ENCODE results near the gene LRFN4.

The LRFN4 gene

GRCh38 chr11:66871521-66871901 is 14.6 kb downstream of the LRFN4 start:
- no peak for DNase-seq

DNA sequence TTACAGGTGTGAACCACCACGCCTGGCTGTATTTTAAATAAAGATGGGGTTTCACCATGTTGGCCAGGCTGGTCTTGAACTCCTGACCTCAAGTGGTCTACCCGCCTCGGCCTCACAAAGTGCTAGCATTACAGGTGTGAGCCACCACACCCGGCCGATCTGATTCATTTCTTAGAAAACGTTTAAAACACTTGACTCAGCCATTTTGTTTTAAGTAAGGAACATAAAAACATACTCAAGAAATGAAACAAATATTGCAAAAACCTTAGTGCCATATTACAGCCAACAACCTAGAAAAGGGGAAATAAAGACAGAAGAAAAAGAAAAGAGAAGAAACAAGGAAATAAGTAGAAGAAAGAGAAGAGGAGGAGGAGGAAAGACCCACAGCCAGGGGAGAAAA is 17.4 kb downstream of the LRFN4 start:
- no peak for DNase-seq

GRCh38 chr11:66875378-66875777 is 18.5 kb downstream of the LRFN4 start:
- no peak for DNase-seq

DNA sequence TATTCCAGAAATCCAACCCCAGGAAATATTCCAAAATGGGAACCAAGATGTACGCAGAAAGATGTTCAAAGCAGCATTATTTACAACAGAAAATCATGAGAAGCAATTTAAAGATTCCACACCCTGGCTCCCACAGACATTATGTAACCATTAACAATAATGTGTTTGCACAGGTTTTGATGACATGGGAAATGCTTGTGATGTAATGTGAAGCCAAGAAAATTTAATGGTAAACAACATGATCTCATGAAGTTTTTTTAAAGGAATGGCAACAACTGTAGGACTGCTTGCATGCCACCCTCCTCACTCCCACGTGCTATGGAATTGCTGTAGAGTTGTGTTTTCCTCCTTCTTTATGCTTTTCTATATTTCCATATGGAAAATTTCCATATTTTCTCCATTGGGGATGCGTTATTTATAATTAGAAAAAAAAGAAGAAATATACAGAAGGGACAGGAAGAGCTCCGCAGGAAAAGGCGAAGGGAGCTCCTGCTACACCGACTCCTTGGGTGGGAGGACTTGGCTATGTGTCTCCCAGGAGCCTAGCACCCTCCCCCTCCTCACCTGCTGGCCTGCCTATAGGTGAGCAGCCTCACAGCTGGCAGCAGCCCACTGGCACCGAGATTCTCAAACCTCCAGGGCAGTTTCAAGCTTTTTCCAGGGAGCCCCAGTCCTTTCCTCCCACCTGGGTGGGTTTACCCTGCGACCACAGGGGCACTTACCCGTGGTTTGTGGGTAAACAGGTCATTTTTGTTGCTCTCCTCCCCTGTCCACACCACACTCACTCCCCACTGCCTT is 20.9 kb downstream of the LRFN4 start:
- no peak for DNase-seq

- DNase-seq = no peak
These were observed 21.6 kb downstream of the LRFN4 start for GRCh38 chr11:66878474-66878873.

DNA sequence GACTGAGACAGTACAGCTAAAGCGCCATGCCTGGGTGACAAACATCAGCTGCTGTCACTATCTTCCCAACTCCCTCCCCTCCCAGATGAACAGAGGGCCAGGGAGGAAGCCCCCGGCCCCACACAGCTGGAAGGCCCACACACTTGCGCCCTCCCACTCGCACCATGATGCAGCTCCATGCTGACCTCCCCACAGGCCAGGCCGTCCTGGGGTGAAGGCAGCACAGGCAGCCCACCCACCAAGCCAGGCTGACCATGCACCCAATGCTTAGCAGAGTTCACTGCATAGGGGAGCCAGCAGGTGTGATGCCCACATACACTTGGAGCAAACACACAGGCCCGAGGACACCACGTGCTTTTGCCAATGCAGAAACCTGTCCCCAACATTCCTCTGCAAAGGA is 22.1 kb downstream of the LRFN4 start:
- no peak for DNase-seq

- DNase-seq = no peak
These were observed 22.7 kb downstream of the LRFN4 start for GRCh38 chr11:66879583-66879982.

- no peak for DNase-seq
These were observed 23.1 kb downstream of the LRFN4 start for GRCh38 chr11:66879999-66880398.

DNA sequence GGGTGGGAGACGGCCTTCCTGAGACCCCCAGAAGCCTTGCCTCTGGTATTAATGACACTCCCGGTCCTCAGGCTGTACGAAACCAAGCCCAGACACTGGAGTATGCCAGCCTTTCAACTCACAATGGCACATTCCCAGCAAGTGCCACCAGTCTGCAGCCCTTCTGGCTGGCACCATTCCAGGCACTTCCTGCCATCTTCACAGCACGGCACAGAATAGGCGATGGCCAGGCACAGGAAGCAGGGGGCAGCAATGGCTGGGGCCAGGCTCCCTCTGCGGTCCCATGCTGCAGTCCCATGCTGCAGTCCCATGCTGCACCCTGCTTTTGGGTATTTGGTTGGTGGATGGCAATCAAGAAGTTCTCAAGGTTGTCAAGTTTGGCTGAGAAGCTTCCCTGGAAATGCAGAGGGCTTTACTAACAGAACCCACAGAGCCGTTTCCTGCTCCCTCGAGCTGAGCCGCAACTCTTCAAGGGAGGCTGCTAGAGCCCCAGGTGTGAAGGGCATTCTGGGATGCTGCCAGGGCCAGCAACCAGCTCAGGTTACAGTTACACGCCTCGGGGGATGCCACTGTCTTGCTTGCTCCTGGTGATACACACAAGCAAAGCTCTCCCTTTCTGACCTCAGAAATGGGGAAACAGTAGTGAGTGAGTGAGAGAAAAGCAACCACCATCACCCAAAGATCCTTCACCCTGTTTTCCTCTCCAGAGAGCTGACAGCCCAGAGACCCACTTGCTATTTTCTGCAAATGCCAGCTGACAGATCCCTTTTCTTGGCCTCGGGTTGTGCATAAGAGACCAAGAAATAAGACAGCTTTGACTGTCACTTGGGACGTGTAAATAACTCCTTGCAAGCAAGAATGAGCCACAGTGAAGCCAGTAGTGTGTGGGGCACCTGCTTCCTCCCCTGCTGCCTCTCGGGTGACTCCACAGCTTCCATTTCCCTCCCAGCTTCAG is 23.9 kb downstream of the LRFN4 start:
- no peak for DNase-seq

DNA sequence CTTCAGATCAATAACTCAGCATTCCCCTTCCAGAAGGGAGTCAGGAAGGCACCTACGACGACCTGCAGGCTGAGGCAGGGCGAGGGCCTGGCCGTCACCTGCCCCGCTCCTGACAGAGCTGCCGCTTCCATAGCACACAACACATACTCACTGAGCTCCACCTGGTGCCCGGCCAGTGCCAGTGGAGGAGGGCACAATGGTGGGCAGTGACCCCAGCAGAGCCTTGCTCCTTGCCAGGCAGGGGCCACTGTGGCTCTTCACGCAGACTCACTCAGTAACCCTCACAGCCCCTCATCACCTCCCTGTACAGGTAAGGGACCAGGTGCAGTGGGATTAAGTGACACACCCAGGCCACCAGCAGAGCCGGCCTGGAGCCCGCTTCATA is 24.6 kb downstream of the LRFN4 start:
- no peak for DNase-seq

DNA sequence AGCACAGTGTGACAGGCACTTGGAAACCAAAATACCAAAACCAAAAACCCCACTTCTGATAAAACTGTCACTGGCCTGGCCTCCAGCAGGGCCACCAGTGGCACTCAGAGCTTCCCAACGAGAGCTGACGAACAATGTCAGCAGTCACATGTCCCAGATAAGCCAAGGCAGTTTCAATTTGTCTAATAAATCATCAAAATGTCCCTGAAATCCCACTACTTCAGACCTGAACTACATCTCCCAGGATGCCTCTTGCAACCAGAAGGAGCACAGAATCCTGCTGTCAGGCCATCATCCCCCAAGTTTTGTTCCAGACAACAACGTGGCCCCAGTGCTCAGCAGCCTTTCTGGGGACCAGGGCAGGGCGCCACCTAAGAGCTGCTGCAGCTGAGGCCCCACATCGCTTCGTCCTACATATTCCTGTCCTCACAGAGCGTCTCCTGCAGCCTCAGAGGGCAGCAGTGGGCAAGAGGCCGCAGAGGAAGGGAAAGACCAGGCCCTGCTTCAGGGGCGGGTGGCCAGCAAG is 25.1 kb downstream of the LRFN4 start:
- DNase-seq = no peak

- DNase-seq = no peak
These were observed 25.7 kb downstream of the LRFN4 start for GRCh38 chr11:66882561-66883015.

DNA sequence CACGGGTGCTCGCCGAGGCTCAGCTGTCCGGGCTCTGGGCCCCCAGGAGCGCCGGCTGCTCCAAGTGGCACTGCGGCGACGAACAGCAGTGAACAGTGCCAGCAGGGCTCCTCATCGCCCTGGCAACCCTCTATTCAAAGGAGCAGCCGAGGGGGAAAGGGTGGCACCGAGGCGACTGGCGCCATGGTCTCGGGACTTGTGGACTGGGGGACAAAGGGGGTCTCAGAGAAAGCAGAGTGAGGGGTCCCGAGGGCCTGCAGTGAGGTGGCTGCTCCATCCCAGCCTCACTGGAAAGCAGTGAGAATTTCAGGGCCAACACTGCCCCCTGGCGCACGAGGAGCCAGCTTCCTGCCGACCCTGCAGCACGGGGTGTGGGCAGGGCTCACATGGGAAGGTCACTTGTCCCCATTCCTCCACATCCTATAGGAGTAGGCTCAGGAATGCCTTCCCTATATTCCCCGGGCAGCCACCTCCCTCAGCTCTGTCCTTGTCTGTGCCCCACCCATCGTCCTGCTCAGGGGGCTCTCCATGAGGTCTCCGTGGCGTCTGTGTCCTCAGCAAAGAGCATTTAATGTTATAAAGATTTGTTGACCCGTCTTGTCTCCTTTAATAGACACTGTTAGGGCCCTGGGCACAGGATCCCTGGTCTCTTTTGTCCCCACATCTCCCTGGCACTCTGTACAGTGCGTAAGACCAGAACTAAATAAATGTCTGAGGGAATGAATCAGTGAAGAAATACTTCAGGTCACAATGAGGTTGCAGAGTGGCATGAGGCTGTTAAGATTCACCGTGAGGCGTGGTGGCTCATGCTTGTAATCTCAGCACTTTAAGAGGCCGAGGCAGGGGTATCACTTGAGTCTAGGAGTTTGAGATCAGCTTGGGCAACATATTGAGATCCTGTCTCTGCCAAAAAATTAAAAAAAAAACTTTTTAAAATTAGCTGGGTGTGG is 26.4 kb downstream of the LRFN4 start:
- peak in 1 of 2 experiments; percentile 44 for DNase-seq

DNA sequence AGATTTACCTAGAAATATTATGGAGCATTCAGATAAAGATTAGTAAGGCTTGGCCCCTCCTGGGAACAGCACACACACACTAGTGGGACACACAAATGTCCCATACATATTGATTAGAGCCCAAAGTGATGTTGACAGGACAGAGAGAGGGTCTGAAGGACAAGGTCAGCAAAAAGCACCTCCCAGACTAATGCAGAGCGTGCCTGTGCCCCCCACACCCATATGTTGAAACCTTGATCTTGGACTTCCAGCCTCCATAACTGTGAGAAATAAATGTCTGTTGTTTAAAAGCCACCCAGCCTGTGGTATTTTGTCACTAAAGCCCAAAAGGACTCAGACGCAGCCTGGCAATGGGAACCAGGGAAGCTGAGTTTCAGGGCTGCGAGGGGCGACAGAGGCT is 27.6 kb downstream of the LRFN4 start:
- no peak for DNase-seq

DNA sequence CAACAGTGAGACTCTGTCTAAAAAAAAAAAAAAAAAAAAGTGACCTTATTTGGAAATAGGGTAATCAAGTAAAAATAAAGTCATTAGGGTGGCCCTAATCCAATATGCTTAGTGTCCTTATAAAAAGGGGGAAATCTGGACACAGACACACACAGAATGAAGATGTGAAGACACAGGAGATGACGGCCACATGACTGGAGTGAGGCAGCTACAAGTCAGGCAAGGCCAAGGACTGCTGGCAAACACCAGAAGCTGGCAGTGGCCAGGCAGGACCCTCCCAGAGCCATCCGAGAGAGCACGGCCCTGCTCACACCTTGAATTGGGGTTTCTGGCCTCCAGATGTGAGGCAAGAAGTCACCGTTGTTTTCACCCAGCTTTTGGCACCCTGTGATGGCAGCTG is 28.6 kb downstream of the LRFN4 start:
- no peak for DNase-seq

GRCh38 chr11:66885950-66886440 is 29.1 kb downstream of the LRFN4 start:
- DNase-seq = no peak

DNA sequence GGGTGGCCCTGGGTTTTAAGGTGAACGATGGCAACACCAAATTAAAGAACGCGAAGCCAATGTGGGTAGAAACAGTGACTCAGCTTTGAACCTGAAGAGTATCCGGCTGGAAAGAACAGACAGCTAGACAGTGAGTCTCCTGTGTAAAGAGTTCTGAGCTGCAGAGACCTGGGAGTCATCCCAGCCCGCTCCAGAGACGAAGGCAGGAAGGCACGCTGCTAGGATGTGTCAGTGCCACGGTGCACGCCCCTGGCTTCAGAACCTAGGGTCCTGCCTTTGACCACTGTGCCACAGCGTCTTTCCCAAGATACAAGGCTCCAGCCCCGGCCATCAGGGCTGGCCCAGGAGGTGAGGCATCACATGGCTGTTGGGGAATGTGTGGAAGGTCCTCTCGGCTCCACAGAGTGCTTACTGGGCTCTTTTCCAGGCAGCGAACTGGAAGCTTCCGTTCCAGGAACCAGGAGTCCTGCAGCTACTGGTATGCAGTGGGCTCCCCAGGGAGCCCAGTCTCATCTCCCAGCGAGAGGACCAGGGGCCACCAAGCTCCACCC is 29.9 kb downstream of the LRFN4 start:
- no peak for DNase-seq

DNA sequence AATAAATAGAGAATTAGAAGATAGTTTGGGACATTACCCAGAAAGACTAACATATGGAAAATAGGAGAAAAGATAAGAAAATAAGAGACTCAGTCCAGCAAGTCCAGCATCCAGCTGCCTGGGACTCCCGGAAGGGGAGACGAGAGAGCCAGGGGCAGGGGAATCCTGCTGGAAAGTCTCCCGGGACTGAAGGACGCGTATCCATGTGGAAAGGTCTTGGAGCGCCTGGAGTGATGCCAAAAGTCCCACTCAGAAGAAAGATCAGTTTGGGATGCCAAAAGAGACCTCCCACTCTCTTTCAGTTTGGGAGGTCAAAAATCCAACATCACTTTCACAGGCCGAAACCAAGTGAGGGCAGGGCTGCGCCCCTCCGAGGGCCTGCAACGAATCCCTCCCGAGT is 30.7 kb downstream of the LRFN4 start:
- DNase-seq = no peak

DNA sequence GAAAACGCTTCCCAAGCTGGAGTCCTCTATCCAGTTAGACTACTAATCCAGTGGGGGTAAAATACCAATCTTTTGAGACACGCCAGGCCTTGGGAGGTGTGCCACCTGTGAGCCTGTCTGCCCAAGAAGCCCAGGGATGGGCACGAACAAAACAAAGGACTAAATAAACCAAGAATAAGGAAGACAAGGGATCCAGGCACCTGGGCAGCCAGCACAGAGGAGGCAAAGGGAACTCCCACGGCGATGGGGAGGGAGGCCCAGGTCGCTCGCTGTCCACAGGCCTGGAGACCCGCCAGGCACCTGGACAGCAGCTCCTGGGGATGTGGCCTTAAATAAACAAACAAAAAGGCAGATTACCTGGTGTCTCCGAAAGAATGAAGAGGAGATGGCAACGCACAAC is 31.4 kb downstream of the LRFN4 start:
- DNase-seq = no peak

- DNase-seq = no peak
These were observed 33.1 kb downstream of the LRFN4 start for GRCh38 chr11:66889960-66890359.

GRCh38 chr11:66891851-66892660 is 35.2 kb downstream of the LRFN4 start:
- peak; percentile 86 to 97 for DNase-seq

All from SW 1271 (cell line).